ENCODE measurements around the gene MYT1. TPM values are rescaled to one million over a fixed set of nuclear protein-coding genes. Genes with fewer than 3 reads are reported as not detected.

MYT1 gene
- total and polyA plus RNA-seq, 7 donors, result under 0.01 TPM; not detected in 6

GRCh38 chr20:64179805-64180204 lies 15.6 kb downstream of the MYT1 start:
- H3K4me1 ChIP-seq, result no peaks in the 10 kb centered on the region
- no peak for DNase-seq
- TF ChIP-seq, protein P1, sequence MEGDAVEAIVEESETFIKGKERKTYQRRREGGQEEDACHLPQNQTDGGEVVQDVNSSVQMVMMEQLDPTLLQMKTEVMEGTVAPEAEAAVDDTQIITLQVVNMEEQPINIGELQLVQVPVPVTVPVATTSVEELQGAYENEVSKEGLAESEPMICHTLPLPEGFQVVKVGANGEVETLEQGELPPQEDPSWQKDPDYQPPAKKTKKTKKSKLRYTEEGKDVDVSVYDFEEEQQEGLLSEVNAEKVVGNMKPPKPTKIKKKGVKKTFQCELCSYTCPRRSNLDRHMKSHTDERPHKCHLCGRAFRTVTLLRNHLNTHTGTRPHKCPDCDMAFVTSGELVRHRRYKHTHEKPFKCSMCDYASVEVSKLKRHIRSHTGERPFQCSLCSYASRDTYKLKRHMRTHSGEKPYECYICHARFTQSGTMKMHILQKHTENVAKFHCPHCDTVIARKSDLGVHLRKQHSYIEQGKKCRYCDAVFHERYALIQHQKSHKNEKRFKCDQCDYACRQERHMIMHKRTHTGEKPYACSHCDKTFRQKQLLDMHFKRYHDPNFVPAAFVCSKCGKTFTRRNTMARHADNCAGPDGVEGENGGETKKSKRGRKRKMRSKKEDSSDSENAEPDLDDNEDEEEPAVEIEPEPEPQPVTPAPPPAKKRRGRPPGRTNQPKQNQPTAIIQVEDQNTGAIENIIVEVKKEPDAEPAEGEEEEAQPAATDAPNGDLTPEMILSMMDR (IDR thresholded peaks at IDR 0.05), result no peak
- no peaks in the 10 kb centered on the region for H3K36me3 ChIP-seq (ENCODE audit: insufficient read depth in 1 of 2, low read depth in 1 of 2)
- no peak overlapping the region for H3K27ac ChIP-seq
- H3K9me3 ChIP-seq, result no peaks in the 10 kb centered on the region
- H3K4me3 ChIP-seq, result no peak overlapping the region
- WGBS, 3 donors, result 85 to 92% (median 85%) methylated on average over 6 of the region's 6 CpGs
- no peak for ATAC-seq
- intact Hi-C loops (cut with DNase I), result no loop called here
- peaks cover 0 to 25% (median 0%) of the 10 kb centered on the region in 3 donors for H3K27me3 ChIP-seq (ENCODE audit: insufficient read depth in 3 of 3, low read length in 2 of 3)

DNA sequence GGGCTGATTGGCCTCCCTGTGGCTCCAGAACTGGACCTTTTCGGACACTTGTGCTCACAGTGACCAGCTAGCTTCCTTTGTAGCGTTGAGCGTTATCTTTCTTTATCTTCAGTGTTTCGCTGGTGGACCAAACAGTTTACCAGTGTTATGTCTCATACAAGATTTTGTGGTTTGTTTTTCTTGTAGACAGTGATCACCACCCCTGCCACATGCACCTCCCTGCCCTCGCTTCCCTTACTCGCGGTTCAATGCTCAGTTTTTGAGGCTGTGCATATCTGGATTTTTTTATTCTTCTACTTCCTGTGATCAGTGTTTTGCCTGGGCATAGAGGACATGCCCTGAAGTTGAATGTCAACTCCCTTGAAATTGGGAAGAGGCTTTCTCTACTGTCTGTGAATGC lies 16.4 kb downstream of the MYT1 start:
- H3K4me3 ChIP-seq, result no peak overlapping the region
- TF ChIP-seq, protein P1 (IDR thresholded peaks at IDR 0.05), result no peak
- ATAC-seq, result no peak
- WGBS, 3 donors, result 83 to 90% (median 84%) methylated on average over 7 of the region's 7 CpGs
- H3K9me3 ChIP-seq, result no peaks in the 10 kb centered on the region
- H3K36me3 ChIP-seq (ENCODE audit: insufficient read depth in 1 of 2, low read depth in 1 of 2), result no peaks in the 10 kb centered on the region
- DNase-seq, result no peak
- H3K4me1 ChIP-seq, result no peaks in the 10 kb centered on the region
- no peak overlapping the region for H3K27ac ChIP-seq
- intact Hi-C loops (cut with DNase I), result no loop called here
- H3K27me3 ChIP-seq (ENCODE audit: insufficient read depth in 3 of 3, low read length in 2 of 3), result peaks cover 0 to 25% (median 0%) of the 10 kb centered on the region in 3 donors

DNA sequence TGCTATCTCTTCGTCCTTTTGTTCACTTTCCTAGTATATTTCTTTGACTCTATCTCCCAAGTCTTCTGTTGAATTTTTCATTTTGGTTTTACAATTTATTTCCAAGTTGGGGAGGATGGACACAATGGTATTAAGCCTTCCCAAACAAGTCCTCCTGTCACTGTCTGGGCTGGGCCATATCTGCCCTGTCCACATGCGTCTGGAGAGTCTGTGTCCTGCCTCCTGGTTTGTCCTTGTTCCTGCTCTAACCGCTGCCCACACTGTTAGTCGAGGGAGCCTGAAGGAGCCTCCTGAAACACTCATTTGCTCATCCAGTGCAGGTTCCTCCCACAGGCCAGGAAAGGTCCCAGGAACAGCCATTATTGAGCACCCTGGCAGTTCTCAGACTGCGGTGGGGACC lies 17.1 kb downstream of the MYT1 start:
- ATAC-seq (no peak), DNase-seq (no peak)
- no peaks in the 10 kb centered on the region for H3K4me1 ChIP-seq
- no peak overlapping the region for H3K27ac ChIP-seq
- H3K9me3 ChIP-seq, result no peaks in the 10 kb centered on the region
- 76 to 79% (median 79%) methylated on average over 5 of the region's 5 CpGs for WGBS, 3 donors
- intact Hi-C loops (cut with DNase I), result no loop called here
- peaks cover 0 to 23% (median 0%) of the 10 kb centered on the region in 3 donors for H3K27me3 ChIP-seq (ENCODE audit: insufficient read depth in 3 of 3, low read length in 2 of 3)
- TF ChIP-seq, protein P1 (IDR thresholded peaks at IDR 0.05), result no peak
- no peak overlapping the region for H3K4me3 ChIP-seq
- no peaks in the 10 kb centered on the region for H3K36me3 ChIP-seq (ENCODE audit: insufficient read depth in 1 of 2, low read depth in 1 of 2)

DNA sequence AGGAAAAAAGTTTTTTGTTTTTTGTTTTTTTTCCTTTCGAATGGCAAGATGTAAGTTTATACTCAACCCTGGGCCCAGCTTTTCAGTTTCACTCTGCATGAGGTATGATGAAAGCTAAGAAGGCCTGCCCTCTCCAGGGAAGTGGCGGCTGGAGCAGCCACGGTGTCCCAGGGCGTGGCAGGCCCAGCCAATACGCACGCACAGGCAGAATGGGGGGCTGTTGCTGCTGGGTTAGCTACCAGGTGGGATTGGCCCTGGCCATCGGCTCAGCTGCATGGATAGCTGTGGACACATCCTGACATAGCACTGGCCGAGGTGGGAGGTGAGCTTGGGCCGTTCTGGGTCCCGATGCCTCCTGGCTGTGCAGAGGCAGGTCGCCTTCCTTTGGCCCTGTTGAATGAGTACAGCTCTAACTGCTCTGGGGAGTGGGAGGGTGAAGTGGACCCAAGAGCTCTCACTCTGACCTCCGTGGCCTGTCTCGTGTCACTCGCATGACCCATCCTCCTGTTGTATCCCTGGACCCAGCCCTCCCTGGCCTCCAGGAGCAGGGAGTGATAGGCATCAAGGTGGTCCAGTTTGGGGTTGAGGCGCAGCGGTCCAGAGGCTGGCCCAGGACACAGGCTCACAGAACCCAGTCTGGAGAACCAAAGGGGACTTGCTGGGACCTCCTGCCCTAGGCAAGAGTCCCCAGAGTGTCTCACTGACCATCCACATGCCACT lies 18.1 kb downstream of the MYT1 start:
- Histone ChIP-seq H3K27ac (no peak overlapping the region), H3K4me3 (no peak overlapping the region), H3K4me1 (no peaks in the 10 kb centered on the region), H3K36me3 (ENCODE audit: insufficient read depth in 1 of 2, low read depth in 1 of 2) (no peaks in the 10 kb centered on the region), H3K9me3 (no peaks in the 10 kb centered on the region), H3K27me3 (ENCODE audit: insufficient read depth in 3 of 3, low read length in 2 of 3) (peaks cover 0 to 14% (median 0%) of the 10 kb centered on the region in 3 donors)
- intact Hi-C loops (cut with DNase I), result no loop called here
- DNase-seq (no peak), ATAC-seq (no peak)
- 75 to 81% (median 78%) methylated on average over 16 of the region's 16 CpGs for WGBS, 3 donors
- TF ChIP-seq, protein P1 (IDR thresholded peaks at IDR 0.05), result no peak

GRCh38 chr20:64183313-64183712 lies 19.1 kb downstream of the MYT1 start:
- TF ChIP-seq, protein P1 (IDR thresholded peaks at IDR 0.05), result no peak
- no peaks in the 10 kb centered on the region for H3K9me3 ChIP-seq
- WGBS, 3 donors, result 85 to 93% (median 88%) methylated on average over 2 of the region's 2 CpGs
- H3K4me1 ChIP-seq, result no peaks in the 10 kb centered on the region
- H3K27ac ChIP-seq, result no peak overlapping the region
- no peak overlapping the region for H3K4me3 ChIP-seq
- no peak for DNase-seq
- intact Hi-C loops (cut with DNase I), result no loop called here
- no peak for ATAC-seq
- H3K27me3 ChIP-seq (ENCODE audit: insufficient read depth in 3 of 3, low read length in 2 of 3), result peaks cover 0 to 13% (median 0%) of the 10 kb centered on the region in 3 donors
- H3K36me3 ChIP-seq (ENCODE audit: insufficient read depth in 1 of 2, low read depth in 1 of 2), result no peaks in the 10 kb centered on the region
